Measurements from ENCODE around the gene STRA6. TPM values are rescaled to one million over a fixed set of nuclear protein-coding genes. Genes with fewer than 3 reads are reported as not detected.

STRA6 gene
- polyA plus RNA-seq, 1 of the 3 experiments (the other 2 are of a cell fraction) = 27.9 TPM

DNA sequence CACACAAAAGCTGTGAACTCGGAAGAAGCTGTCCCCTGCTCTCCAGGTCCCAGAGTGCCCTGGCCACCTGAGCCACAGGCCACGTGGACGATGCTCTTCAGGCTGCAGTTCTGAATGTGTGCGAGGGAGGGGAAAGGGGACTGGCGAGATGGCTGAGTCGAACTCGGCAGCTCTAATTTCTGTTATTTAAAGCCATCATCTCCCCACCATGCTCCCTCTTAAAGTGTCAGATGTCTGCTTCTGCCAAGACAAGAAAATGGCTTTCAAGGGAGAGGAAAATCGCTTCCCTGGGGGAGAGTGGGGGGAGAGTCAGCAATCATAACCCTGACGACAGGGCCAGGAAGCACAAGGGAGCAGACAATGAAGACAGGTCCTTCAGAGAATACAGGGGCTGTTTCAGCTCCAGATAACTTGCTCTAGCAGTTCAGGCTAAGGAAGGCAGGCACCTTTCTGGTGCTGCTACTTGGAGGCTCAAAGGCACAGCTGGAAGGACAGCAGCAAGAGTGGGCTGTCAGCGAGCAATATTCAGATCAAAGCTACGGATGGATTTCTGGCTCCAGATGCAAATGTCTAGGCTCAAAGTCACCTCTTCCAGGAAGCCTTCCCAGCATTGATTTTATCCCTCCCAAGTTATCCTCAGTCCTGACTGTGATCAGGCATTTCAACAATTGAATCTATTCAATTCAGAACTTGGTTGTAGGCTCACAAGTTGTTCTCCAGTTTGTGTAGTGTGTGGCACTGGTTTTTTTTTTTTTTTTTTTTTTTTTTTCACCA lies 18.1 kb upstream of the STRA6 start:
- no peak for DNase-seq
- no peak overlapping the region for H3K9ac ChIP-seq
- H2AFZ ChIP-seq (ENCODE audit: low read depth) = no peak overlapping the region
- ChIA-PET POLR2A (interaction anchor here (0.5 to 1.8 kb wide), 5 partner anchors 13 to 79 kb away, joined by 3 to 14 read pairs (median 3); partner anchors contain the start of gene STRA6), CTCF (interaction anchor here (1.4 to 5.9 kb wide), 4 partner anchors 10 to 92 kb away, joined by 4 to 59 read pairs (median 16); partner anchors contain the start of genes ISLR2 and STRA6)
- no peaks in the 10 kb centered on the region for H3K79me2 ChIP-seq (ENCODE audit: insufficient read depth)
- no peak overlapping the region for H3K4me2 ChIP-seq
- no peaks in the 10 kb centered on the region for H4K20me1 ChIP-seq (ENCODE audit: insufficient read depth)
- no peak overlapping the region for H3K4me3 ChIP-seq (ENCODE audit: low read depth in 2 of 2, low read length in 1 of 2)
- H3K9me2 ChIP-seq = no peaks in the 10 kb centered on the region
- peaks cover 10% of the 10 kb centered on the region for H3F3A ChIP-seq (replicated peaks; ENCODE audit: insufficient read depth)
- no peaks in the 10 kb centered on the region for H3K9me3 ChIP-seq
- H3K4me1 ChIP-seq (ENCODE audit: control insufficient read depth in 1 of 2, insufficient read depth in 2 of 2, low read depth in 1 of 2, low read length in 1 of 2) = peaks cover 33 to 56% of the 10 kb centered on the region in 2 experiments
- H3K27ac ChIP-seq (ENCODE audit: low read depth in 2 of 2, low read length in 1 of 2) = peak overlapping the region in 1 of 2 experiments; percentile 100; a peak in 2 of 4 replicates
- no peaks in the 10 kb centered on the region for H3K36me3 ChIP-seq (replicated peaks in 1 of 2; ENCODE audit: control insufficient read depth in 1 of 2, insufficient read depth in 2 of 2, low read length in 1 of 2)
- TF ChIP-seq EZH2phosphoT487 (IDR thresholded peaks at IDR 0.05; ENCODE audit: borderline replicate concordance, low read depth) = no peak
- TF ChIP-seq, protein P1, sequence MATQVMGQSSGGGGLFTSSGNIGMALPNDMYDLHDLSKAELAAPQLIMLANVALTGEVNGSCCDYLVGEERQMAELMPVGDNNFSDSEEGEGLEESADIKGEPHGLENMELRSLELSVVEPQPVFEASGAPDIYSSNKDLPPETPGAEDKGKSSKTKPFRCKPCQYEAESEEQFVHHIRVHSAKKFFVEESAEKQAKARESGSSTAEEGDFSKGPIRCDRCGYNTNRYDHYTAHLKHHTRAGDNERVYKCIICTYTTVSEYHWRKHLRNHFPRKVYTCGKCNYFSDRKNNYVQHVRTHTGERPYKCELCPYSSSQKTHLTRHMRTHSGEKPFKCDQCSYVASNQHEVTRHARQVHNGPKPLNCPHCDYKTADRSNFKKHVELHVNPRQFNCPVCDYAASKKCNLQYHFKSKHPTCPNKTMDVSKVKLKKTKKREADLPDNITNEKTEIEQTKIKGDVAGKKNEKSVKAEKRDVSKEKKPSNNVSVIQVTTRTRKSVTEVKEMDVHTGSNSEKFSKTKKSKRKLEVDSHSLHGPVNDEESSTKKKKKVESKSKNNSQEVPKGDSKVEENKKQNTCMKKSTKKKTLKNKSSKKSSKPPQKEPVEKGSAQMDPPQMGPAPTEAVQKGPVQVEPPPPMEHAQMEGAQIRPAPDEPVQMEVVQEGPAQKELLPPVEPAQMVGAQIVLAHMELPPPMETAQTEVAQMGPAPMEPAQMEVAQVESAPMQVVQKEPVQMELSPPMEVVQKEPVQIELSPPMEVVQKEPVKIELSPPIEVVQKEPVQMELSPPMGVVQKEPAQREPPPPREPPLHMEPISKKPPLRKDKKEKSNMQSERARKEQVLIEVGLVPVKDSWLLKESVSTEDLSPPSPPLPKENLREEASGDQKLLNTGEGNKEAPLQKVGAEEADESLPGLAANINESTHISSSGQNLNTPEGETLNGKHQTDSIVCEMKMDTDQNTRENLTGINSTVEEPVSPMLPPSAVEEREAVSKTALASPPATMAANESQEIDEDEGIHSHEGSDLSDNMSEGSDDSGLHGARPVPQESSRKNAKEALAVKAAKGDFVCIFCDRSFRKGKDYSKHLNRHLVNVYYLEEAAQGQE (IDR thresholded peaks at IDR 0.05; ENCODE audit: low read depth, low read length) = no peak
- no peak for TF ChIP-seq TAF1 (IDR thresholded peaks at IDR 0.05; ENCODE audit: borderline replicate concordance, low read depth, low read length)
- TF ChIP-seq YY1 (IDR thresholded peaks at IDR 0.05; ENCODE audit: low read depth) = no peak
- TF ChIP-seq JUND (IDR thresholded peaks at IDR 0.05) = no peak
- TF ChIP-seq TCF12 (IDR thresholded peaks at IDR 0.05) = no peak
- TF ChIP-seq, protein P2, sequence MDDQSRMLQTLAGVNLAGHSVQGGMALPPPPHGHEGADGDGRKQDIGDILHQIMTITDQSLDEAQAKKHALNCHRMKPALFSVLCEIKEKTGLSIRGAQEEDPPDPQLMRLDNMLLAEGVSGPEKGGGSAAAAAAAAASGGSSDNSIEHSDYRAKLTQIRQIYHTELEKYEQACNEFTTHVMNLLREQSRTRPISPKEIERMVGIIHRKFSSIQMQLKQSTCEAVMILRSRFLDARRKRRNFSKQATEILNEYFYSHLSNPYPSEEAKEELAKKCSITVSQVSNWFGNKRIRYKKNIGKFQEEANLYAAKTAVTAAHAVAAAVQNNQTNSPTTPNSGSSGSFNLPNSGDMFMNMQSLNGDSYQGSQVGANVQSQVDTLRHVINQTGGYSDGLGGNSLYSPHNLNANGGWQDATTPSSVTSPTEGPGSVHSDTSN (IDR thresholded peaks at IDR 0.05) = no peak
- TF ChIP-seq ELF1 (IDR thresholded peaks at IDR 0.05) = no peak
- TF ChIP-seq FOSL2 (IDR thresholded peaks at IDR 0.05; ENCODE audit: borderline replicate concordance, low read depth) = no peak
- TF ChIP-seq RXRA (IDR thresholded peaks at IDR 0.05; ENCODE audit: borderline replicate concordance, low read depth) = no peak
- no peak for TF ChIP-seq FOXJ3 (CRISPR knock-in tag; IDR thresholded peaks at IDR 0.05)
- TF ChIP-seq, protein P3, sequence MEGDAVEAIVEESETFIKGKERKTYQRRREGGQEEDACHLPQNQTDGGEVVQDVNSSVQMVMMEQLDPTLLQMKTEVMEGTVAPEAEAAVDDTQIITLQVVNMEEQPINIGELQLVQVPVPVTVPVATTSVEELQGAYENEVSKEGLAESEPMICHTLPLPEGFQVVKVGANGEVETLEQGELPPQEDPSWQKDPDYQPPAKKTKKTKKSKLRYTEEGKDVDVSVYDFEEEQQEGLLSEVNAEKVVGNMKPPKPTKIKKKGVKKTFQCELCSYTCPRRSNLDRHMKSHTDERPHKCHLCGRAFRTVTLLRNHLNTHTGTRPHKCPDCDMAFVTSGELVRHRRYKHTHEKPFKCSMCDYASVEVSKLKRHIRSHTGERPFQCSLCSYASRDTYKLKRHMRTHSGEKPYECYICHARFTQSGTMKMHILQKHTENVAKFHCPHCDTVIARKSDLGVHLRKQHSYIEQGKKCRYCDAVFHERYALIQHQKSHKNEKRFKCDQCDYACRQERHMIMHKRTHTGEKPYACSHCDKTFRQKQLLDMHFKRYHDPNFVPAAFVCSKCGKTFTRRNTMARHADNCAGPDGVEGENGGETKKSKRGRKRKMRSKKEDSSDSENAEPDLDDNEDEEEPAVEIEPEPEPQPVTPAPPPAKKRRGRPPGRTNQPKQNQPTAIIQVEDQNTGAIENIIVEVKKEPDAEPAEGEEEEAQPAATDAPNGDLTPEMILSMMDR (IDR thresholded peaks at IDR 0.05) = no peak
- no peak for TF ChIP-seq RFX5 (IDR thresholded peaks at IDR 0.05; ENCODE audit: low read length)
- TF ChIP-seq TEAD4 (IDR thresholded peaks at IDR 0.05; ENCODE audit: borderline replicate concordance, insufficient read depth) = no peak
- no peak for TF ChIP-seq SIN3A (IDR thresholded peaks at IDR 0.05; ENCODE audit: borderline replicate concordance, low read depth, low read length)
- TF ChIP-seq SMC3 (IDR thresholded peaks at IDR 0.05; ENCODE audit: low read depth, low read length) = no peak
- no peak for TF ChIP-seq CHD2 (IDR thresholded peaks at IDR 0.05; ENCODE audit: low read length, partially characterized antibody)
- no peak for TF ChIP-seq NFIC (IDR thresholded peaks at IDR 0.05; ENCODE audit: borderline replicate concordance)
- 85% methylated on average over 11 of the region's 11 CpGs for WGBS (ENCODE audit: low lambda C conversion rate)
- no peaks in the 10 kb centered on the region for H3K27me3 ChIP-seq (ENCODE audit: insufficient read depth)
